PC-9 (cell line): ENCODE data around the gene CTIF.

Experiments
- CTCF ChIP-seq: fragments of 200-600 bp; sonication (generic); conservative IDR thresholded peaks from 2 replicates; pipeline ENCODE4 v1.6.1; 2017; ENCODE audit warnings: mixed run types, antibody characterized with exemption, mild to moderate bottlenecking, moderate library complexity
- EZH2 ChIP-seq: fragments of 200-600 bp; sonication (generic); IDR thresholded peaks from 2 replicates; pipeline ENCODE4 v1.8.0; 2017; ENCODE audit warnings: antibody characterized with exemption, low read depth

DNA sequence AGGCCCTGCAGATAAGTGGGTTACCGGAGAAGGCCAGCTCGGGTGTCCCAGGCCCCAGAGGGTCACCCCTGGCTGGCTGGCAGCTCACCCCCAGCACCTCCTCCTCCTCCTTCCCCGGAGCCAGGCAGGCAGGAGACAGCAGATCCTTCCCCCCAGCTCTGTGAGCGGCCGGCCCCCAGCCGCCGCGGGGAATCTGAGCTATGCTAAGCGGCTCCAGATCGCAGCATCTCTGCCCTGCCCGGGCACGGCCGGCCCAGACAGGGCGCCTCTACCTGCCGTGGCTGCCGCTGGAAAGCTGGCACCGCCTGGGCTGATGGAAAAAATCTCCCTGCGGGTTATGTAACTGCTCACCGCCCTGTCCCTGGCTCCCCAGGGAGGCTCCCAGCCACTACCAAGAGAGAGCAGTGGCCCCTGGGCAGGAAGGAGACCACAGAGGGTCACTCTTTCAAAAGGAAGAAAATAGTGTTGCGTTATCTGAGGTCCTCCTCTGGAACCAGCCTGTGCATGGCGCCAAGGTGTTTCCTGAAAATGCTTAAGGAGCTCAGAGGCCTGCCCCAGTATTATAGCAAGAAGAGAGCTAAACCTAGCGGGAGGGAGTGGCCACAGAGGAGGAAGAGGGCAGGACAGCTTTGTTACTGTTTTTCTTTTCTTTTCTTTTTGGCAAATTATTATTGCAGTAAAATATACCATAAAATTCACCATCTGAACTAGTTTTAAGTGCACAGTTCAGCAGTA is 233.0 kb downstream of the CTIF start:
- TF ChIP-seq CTCF (no peak), EZH2 (no peak)
